BLaER1 treated with 17β-estradiol and CSF1 and Interleukin-3, amounts not matched to agents 10 nM and 100 nM (cell line): ENCODE results near the gene EBNA1BP2.
"Not testable (repeated sequence)": the region's sequence is repeated elsewhere in the genome, so short reads cannot be mapped to it uniquely, and the experiment has no call there.

ENCODE experiments used
- H3K27ac ChIP-seq, 11 experiments: shearing (Covaris generic); formaldehyde crosslinking; 2 replicates each; pipeline ENCODE4 v1.8.1; 2022
- H3K27me3 ChIP-seq, 11 experiments: shearing (Covaris generic); formaldehyde crosslinking; 2 replicates each; pipeline ENCODE4 v1.8.1; 2022
- H3K36me3 ChIP-seq, 11 experiments: shearing (Covaris generic); formaldehyde crosslinking; 2 replicates each; pipeline ENCODE4 v1.8.1; 2022
- H3K4me1 ChIP-seq, 10 experiments: shearing (Covaris generic); formaldehyde crosslinking; 2 replicates each; pipeline ENCODE4 v1.8.1; 2022
- H3K4me2 ChIP-seq, 11 experiments: shearing (Covaris generic); formaldehyde crosslinking; 2 replicates each; pipeline ENCODE4 v1.8.1; 2022
- H3K4me3 ChIP-seq, 10 experiments: shearing (Covaris generic); formaldehyde crosslinking; 2 replicates each; pipeline ENCODE4 v1.8.1; 2022
- H3K9ac ChIP-seq, 11 experiments: shearing (Covaris generic); formaldehyde crosslinking; 2 replicates each; pipeline ENCODE4 v1.8.1; 2022
- H3K9me3 ChIP-seq, 11 experiments: shearing (Covaris generic); formaldehyde crosslinking; replicated peaks in 1 of 11; 2 replicates each; pipeline ENCODE4 v1.8.1; 2022
- H4K20me1 ChIP-seq, 11 experiments: shearing (Covaris generic); formaldehyde crosslinking; 2 replicates each; pipeline ENCODE4 v1.8.1; 2022
- Cebpa-rat ChIP-seq, 11 experiments: shearing (Covaris generic); IDR thresholded peaks; 2 replicates each; pipeline ENCODE4 v1.8.1; 2022

The EBNA1BP2 gene

GRCh38 chr1:43171876-43172526 is at the start of gene EBNA1BP2, which contains the start of gene CFAP57:
TSS of gene EBNA1BP2 (minus strand) at chr1:43172290. CDS start at chr1:43172118, 172 bp downstream.
TSS of gene CFAP57 (plus strand) at chr1:43172330. CDS start at chr1:43172754, 424 bp downstream.
- Histone ChIP-seq H4K20me1 (peaks cover 0 to 46% (median 18%) of the 10 kb centered on the region in 11 experiments; a peak in 10 of 22 replicates), H3K4me2 (peak within 1 kb of the TSS; percentile 83 to 99 (median 94)), H3K9me3 (no peaks in the 10 kb centered on the region), H3K27me3 (no peaks in the 10 kb centered on the region), H3K27ac (peak within 1 kb of the TSS; percentile 39 to 89 (median 82); a peak in 21 of 22 replicates), H3K4me3 (peak within 1 kb of the TSS; percentile 75 to 95 (median 87)), H3K36me3 (peaks cover 34 to 42% (median 39%) of the 10 kb centered on the region in 11 experiments), H3K9ac (peak within 1 kb of the TSS; percentile 81 to 89 (median 84)), H3K4me1 (peaks cover 16 to 24% (median 21%) of the 10 kb centered on the region in 10 experiments)
- no peak for TF ChIP-seq Cebpa-rat (IDR thresholded peaks at IDR 0.05)

GRCh38 chr1:43221797-43222196 is 49.7 kb upstream of the EBNA1BP2 start:
- no peaks in the 10 kb centered on the region for H3K9me3 ChIP-seq
- peak overlapping the region in 5 of 11 experiments; percentile 41 to 74 (median 45); a peak in 10 of 22 replicates for H3K4me2 ChIP-seq
- no peak for TF ChIP-seq Cebpa-rat (IDR thresholded peaks at IDR 0.05)
- H3K4me3 ChIP-seq: no peak overlapping the region
- no peaks in the 10 kb centered on the region for H4K20me1 ChIP-seq
- no peaks in the 10 kb centered on the region for H3K36me3 ChIP-seq
- H3K9ac ChIP-seq: no peak overlapping the region
- peaks cover 0 to 21% (median 7%) of the 10 kb centered on the region in 10 experiments; a peak in 10 of 20 replicates for H3K4me1 ChIP-seq
- no peaks in the 10 kb centered on the region for H3K27me3 ChIP-seq
- H3K27ac ChIP-seq: peak overlapping the region in 5 of 11 experiments; percentile 34 to 64 (median 46); a peak in 7 of 22 replicates

GRCh38 chr1:43220905-43221778 is 49.1 kb upstream of the EBNA1BP2 start:
- H3K27ac ChIP-seq: peak overlapping the region in 5 of 11 experiments; percentile 34 to 64 (median 46); a peak in 9 of 22 replicates
- no peaks in the 10 kb centered on the region for H3K27me3 ChIP-seq
- no peaks in the 10 kb centered on the region for H3K36me3 ChIP-seq
- no peaks in the 10 kb centered on the region for H3K9me3 ChIP-seq
- H3K4me3 ChIP-seq: no peak overlapping the region
- H3K4me2 ChIP-seq: peak overlapping the region in 5 of 11 experiments; percentile 41 to 74 (median 45); a peak in 10 of 22 replicates
- H4K20me1 ChIP-seq: no peaks in the 10 kb centered on the region
- H3K4me1 ChIP-seq: peaks cover 0 to 21% (median 7%) of the 10 kb centered on the region in 10 experiments; a peak in 10 of 20 replicates
- TF ChIP-seq Cebpa-rat (IDR thresholded peaks at IDR 0.05): no peak
- H3K9ac ChIP-seq: peak overlapping the region in 2 of 11 experiments; percentile 2 to 6; a peak in 1 of 22 replicates

GRCh38 chr1:43217747-43218146 is 45.7 kb upstream of the EBNA1BP2 start:
- H3K4me1 ChIP-seq: peaks cover 0 to 21% (median 7%) of the 10 kb centered on the region in 10 experiments; a peak in 10 of 20 replicates
- no peaks in the 10 kb centered on the region for H3K9me3 ChIP-seq
- no peaks in the 10 kb centered on the region for H3K36me3 ChIP-seq
- no peaks in the 10 kb centered on the region for H3K27me3 ChIP-seq
- H3K9ac ChIP-seq: no peak overlapping the region
- no peaks in the 10 kb centered on the region for H4K20me1 ChIP-seq
- H3K4me2 ChIP-seq: no peak overlapping the region
- TF ChIP-seq Cebpa-rat (IDR thresholded peaks at IDR 0.05): no peak
- H3K4me3 ChIP-seq: no peak overlapping the region
- no peak overlapping the region for H3K27ac ChIP-seq

- H3K4me2 ChIP-seq: no peak overlapping the region
- H3K4me1 ChIP-seq: no peaks in the 10 kb centered on the region
- H3K27ac ChIP-seq: no peak overlapping the region
- no peaks in the 10 kb centered on the region for H4K20me1 ChIP-seq
- H3K4me3 ChIP-seq: no peak overlapping the region
- no peaks in the 10 kb centered on the region for H3K36me3 ChIP-seq
- H3K27me3 ChIP-seq: no peaks in the 10 kb centered on the region
- no peak overlapping the region for H3K9ac ChIP-seq
- TF ChIP-seq Cebpa-rat (IDR thresholded peaks at IDR 0.05): no peak
- H3K9me3 ChIP-seq: no peaks in the 10 kb centered on the region
Measured at GRCh38 chr1:43214501-43215444, 42.7 kb upstream of the EBNA1BP2 start.

- H4K20me1 ChIP-seq, H3K27ac ChIP-seq, H3K9ac ChIP-seq, H3K4me2 ChIP-seq, H3K27me3 ChIP-seq, H3K36me3 ChIP-seq, H3K4me3 ChIP-seq: not testable (repeated sequence)
- H3K4me1 ChIP-seq: peaks cover 12 to 22% (median 19%) of the 10 kb centered on the region in 10 experiments
- H3K9me3 ChIP-seq: peaks cover 8 to 18% (median 13%) of the 10 kb centered on the region in 11 experiments; a peak in 16 of 22 replicates
Measured at GRCh38 chr1:43208277-43208676, 36.2 kb upstream of the EBNA1BP2 start.

- Histone ChIP-seq H3K9me3 (peaks cover 8 to 20% (median 15%) of the 10 kb centered on the region in 11 experiments; a peak in 16 of 22 replicates), H3K27me3 (no peaks in the 10 kb centered on the region), H3K36me3 (no peaks in the 10 kb centered on the region), H3K4me2 (peak overlapping the region; percentile 69 to 90 (median 78)), H3K9ac (0 out of 22 replicates have a peak overlapping the region, but pooled peaks of 1 of the 11 experiments have one; percentile 8), H3K4me3 (no peak overlapping the region), H3K27ac (peak overlapping the region in 1 of 11 experiments; percentile 6; a peak in 2 of 22 replicates), H4K20me1 (no peaks in the 10 kb centered on the region), H3K4me1 (peaks cover 12 to 22% (median 19%) of the 10 kb centered on the region in 10 experiments)
- no peak for TF ChIP-seq Cebpa-rat (IDR thresholded peaks at IDR 0.05)
Measured at GRCh38 chr1:43207229-43207853, 35.3 kb upstream of the EBNA1BP2 start.
